ENCODE data around the gene IGFN1.
"Not testable (repeated sequence)": the region's sequence is repeated elsewhere in the genome, so short reads cannot be mapped to it uniquely, and the experiment has no call there.

IGFN1 gene

DNA sequence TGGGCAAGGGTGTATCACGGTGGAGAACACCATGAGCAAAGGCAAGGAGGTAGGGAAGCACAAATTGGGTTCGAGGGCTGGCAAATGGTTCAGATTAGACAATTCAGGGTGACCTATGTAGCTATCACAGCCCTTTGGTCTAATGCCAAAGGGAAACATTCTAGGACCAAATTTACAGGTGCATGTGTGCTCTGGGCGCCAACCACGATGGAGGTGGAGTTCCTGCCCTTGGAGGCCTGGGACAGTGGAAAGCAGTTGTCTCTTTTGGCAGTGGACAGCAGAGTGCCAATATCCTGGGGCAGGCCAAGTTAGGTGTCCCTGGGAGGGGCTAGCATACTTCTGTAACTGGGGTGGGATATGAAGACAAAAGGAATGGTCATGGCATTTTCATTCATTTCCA is 40.1 kb downstream of the IGFN1 start:
- no peak overlapping the region for H3K4me2 ChIP-seq
- no peaks in the 10 kb centered on the region for H3K4me1 ChIP-seq (ENCODE audit: low read depth, poor library complexity, severe bottlenecking)
- H4K20me1 ChIP-seq (ENCODE audit: insufficient read depth) = no peaks in the 10 kb centered on the region
- no peaks in the 10 kb centered on the region for H3K36me3 ChIP-seq (ENCODE audit: insufficient read depth)
- no peaks in the 10 kb centered on the region for H3K27me3 ChIP-seq (ENCODE audit: insufficient read depth, low read depth)
- H3K79me2 ChIP-seq (ENCODE audit: insufficient read depth, low read depth) = no peaks in the 10 kb centered on the region
- H2AFZ ChIP-seq (ENCODE audit: low read depth) = no peak overlapping the region
- TF ChIP-seq, protein P1, sequence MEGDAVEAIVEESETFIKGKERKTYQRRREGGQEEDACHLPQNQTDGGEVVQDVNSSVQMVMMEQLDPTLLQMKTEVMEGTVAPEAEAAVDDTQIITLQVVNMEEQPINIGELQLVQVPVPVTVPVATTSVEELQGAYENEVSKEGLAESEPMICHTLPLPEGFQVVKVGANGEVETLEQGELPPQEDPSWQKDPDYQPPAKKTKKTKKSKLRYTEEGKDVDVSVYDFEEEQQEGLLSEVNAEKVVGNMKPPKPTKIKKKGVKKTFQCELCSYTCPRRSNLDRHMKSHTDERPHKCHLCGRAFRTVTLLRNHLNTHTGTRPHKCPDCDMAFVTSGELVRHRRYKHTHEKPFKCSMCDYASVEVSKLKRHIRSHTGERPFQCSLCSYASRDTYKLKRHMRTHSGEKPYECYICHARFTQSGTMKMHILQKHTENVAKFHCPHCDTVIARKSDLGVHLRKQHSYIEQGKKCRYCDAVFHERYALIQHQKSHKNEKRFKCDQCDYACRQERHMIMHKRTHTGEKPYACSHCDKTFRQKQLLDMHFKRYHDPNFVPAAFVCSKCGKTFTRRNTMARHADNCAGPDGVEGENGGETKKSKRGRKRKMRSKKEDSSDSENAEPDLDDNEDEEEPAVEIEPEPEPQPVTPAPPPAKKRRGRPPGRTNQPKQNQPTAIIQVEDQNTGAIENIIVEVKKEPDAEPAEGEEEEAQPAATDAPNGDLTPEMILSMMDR (conservative IDR thresholded peaks at IDR 0.05; ENCODE audit: low read depth, low read length) = no peak
- no peak overlapping the region for H3K27ac ChIP-seq
- H3K4me3 ChIP-seq (IDR thresholded peaks at IDR 0.05; ENCODE audit: insufficient read depth, low read depth, low read length) = no peak overlapping the region
- no peak overlapping the region for H3K9ac ChIP-seq

DNA sequence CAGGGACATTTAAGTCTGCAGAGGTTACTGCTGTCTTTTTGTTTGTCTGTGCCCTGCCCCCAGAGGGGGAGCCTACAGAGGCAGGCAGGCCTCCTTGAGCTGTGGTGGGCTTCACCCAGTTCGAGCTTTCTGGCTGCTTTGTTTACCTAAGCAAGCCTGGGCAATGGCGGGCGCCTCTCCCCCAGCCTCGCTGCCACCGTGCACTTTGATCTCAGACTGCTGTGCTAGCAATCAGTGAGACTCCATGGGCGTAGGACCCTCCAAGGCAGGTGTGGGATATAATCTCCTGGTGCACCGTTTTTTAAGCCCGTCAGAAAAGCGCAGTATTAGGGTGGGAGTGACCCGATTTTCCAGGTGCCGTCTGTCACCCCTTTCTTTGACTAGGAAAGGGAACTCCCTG is 49.0 kb downstream of the IGFN1 start:
- H3K4me1 ChIP-seq (ENCODE audit: low read depth, poor library complexity, severe bottlenecking); H4K20me1 ChIP-seq (ENCODE audit: insufficient read depth): not testable (repeated sequence)

DNA sequence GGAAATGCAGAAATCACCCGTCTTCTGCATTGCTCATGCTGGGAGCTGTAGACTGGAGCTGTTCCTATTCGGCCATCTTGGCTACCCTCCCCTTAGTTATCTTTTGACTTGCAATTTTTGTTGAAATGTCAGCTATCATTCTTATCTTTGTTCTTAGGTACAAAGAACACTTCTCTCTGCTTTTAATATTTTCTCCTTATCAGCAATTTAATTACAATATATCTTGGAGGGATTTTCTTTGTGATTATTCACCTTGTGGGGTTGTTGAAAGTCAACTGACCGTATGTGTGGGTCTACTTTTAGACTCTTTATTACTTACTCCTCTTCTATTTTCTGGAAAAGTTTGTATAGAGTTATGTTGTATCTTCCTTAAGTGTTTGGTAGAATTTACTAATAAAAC is 49.5 kb downstream of the IGFN1 start:
- Histone ChIP-seq H3K79me2 (ENCODE audit: insufficient read depth, low read depth) (no peaks in the 10 kb centered on the region), H3K4me1 (ENCODE audit: low read depth, poor library complexity, severe bottlenecking) (no peaks in the 10 kb centered on the region), H3K9ac (no peak overlapping the region), H4K20me1 (ENCODE audit: insufficient read depth) (no peaks in the 10 kb centered on the region), H3K4me3 (IDR thresholded peaks at IDR 0.05; ENCODE audit: insufficient read depth, low read depth, low read length) (no peak overlapping the region), H3K27me3 (ENCODE audit: insufficient read depth, low read depth) (no peaks in the 10 kb centered on the region), H3K36me3 (ENCODE audit: insufficient read depth) (no peaks in the 10 kb centered on the region), H3K4me2 (no peak overlapping the region), H3K27ac (no peak overlapping the region), H2AFZ (ENCODE audit: low read depth) (no peak overlapping the region)
- TF ChIP-seq, protein P1 (conservative IDR thresholded peaks at IDR 0.05; ENCODE audit: low read depth, low read length) = no peak

More for the DNA sequence above, 49.0 kb downstream of the IGFN1 start:
- H3K27ac ChIP-seq; H2AFZ ChIP-seq (ENCODE audit: low read depth); H3K27me3 ChIP-seq (ENCODE audit: insufficient read depth, low read depth); H3K4me2 ChIP-seq; H3K4me3 ChIP-seq (IDR thresholded peaks at IDR 0.05; ENCODE audit: insufficient read depth, low read depth, low read length); H3K36me3 ChIP-seq (ENCODE audit: insufficient read depth); H3K79me2 ChIP-seq (ENCODE audit: insufficient read depth, low read depth); H3K9ac ChIP-seq: not testable (repeated sequence)

DNA sequence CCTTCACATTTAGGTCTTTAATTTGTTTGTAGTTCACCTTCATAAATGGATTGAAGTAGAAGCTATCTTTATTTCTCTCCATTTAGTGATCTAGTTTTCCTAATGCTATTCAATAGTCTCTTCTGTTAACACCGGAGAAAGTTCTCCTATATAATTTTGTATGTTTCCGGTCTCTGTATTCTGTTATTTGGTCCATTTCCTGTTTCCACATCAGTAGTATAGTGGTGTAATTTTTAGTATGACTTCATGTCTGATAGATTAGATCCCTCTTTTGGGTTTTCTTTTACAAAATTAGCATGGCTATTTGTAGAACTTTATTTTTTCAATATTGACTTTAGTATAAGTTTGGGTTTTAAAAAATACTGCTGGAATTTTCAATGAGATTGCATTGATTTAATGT is 51.1 kb downstream of the IGFN1 start:
- Histone ChIP-seq H3K9ac (no peak overlapping the region), H3K36me3 (ENCODE audit: insufficient read depth) (no peaks in the 10 kb centered on the region), H2AFZ (ENCODE audit: low read depth) (no peak overlapping the region), H3K4me1 (ENCODE audit: low read depth, poor library complexity, severe bottlenecking) (no peaks in the 10 kb centered on the region), H3K27me3 (ENCODE audit: insufficient read depth, low read depth) (no peaks in the 10 kb centered on the region), H4K20me1 (ENCODE audit: insufficient read depth) (no peaks in the 10 kb centered on the region), H3K27ac (no peak overlapping the region), H3K79me2 (ENCODE audit: insufficient read depth, low read depth) (no peaks in the 10 kb centered on the region), H3K4me2 (no peak overlapping the region), H3K4me3 (IDR thresholded peaks at IDR 0.05; ENCODE audit: insufficient read depth, low read depth, low read length) (no peak overlapping the region)
- TF ChIP-seq, protein P1 (conservative IDR thresholded peaks at IDR 0.05; ENCODE audit: low read depth, low read length) = no peak

DNA sequence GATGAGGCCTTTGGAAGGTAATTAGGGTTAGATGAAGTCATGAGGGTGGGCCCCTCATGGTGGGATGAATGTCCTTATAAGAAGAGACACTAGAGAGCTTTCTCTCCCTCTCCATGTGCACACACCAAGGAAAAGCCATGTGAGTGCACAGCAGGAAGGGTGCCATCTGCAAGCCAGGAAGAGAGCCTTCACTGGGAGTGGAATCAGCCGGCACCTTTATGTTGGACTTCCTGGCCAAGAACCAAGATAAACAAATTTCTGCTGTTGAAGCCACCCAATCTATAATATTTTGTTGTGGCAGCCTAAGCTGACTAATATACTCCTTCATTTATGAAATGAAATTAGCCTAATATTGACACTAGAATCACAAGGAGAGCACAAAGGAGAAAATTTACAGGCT is 54.5 kb downstream of the IGFN1 start:
- H3K4me2 ChIP-seq = no peak overlapping the region
- H4K20me1 ChIP-seq (ENCODE audit: insufficient read depth) = no peaks in the 10 kb centered on the region
- no peak overlapping the region for H3K4me3 ChIP-seq (IDR thresholded peaks at IDR 0.05; ENCODE audit: insufficient read depth, low read depth, low read length)
- H3K27me3 ChIP-seq (ENCODE audit: insufficient read depth, low read depth) = no peaks in the 10 kb centered on the region
- H2AFZ ChIP-seq (ENCODE audit: low read depth) = no peak overlapping the region
- H3K4me1 ChIP-seq (ENCODE audit: low read depth, poor library complexity, severe bottlenecking) = no peaks in the 10 kb centered on the region
- TF ChIP-seq, protein P1 (conservative IDR thresholded peaks at IDR 0.05; ENCODE audit: low read depth, low read length) = no peak
- H3K36me3 ChIP-seq (ENCODE audit: insufficient read depth) = no peaks in the 10 kb centered on the region
- H3K27ac ChIP-seq = no peak overlapping the region
- H3K79me2 ChIP-seq (ENCODE audit: insufficient read depth, low read depth) = no peaks in the 10 kb centered on the region
- no peak overlapping the region for H3K9ac ChIP-seq
